Heart left ventricle (tissue), 13 donors: ENCODE measurements around the gene MAST1.

Experiments used
- POLR2A ChIP-seq, 2 donors: fragments of 450-650 bp; IDR thresholded peaks; one replicate each; pipeline ENCODE4 v1.6.1; 2017; ENCODE audit warnings: antibody characterized with exemption in 2 of 2, mild to moderate bottlenecking in 2 of 2, moderate library complexity in 2 of 2
- TF ChIP-seq, protein P1 (sequence below), 12 donors: fragments of 200-600 bp; sonication (generic) in 4 of 12; IDR thresholded peaks; one replicate each; pipeline versions ENCODE4 v1.5.0 to v1.8.0; 2018 to 2022; ENCODE audit warnings: antibody characterized with exemption in 12 of 12, mild to moderate bottlenecking in 5 of 12
- donor health status: ischemic (EF 13 %, LVEDD 7.1; RV severe dilation, severe dysfunction).
- donor health status: DM: no; HTN: yes; CAD: no.
- donor health status: DM: no; HTN: no; CAD: no.
- donor health status: ischemic (EF 25% LVEDD 6.9; RV normal size, moderate dysfunction).
- donor health status: ischemic (EF 25% LVEDD 5.7; RV mildly dilated, moderate dysfunction).
- donor health status: ischemic (EF 35%, LVEDD 5.7; RV mildly dilated, moderate dysfunction).
- donor health status: nonischemic (EF 11% LVEDD 7.7; RV severe dilation, severe dysfunction).
- donor health status: DM: yes; HTN: yes; CAD: no.
- donor health status: PGD.
- donor health status: ischemic (EF 29% LVEDD 5.4; RV normal size, mild dysfunction).
- donor health status: nonischemic (EF 23%, LVEDD 6.1; RV moderate dilation, normal function).

- no peak for TF ChIP-seq POLR2A (IDR thresholded peaks at IDR 0.05)
- TF ChIP-seq, protein P1, sequence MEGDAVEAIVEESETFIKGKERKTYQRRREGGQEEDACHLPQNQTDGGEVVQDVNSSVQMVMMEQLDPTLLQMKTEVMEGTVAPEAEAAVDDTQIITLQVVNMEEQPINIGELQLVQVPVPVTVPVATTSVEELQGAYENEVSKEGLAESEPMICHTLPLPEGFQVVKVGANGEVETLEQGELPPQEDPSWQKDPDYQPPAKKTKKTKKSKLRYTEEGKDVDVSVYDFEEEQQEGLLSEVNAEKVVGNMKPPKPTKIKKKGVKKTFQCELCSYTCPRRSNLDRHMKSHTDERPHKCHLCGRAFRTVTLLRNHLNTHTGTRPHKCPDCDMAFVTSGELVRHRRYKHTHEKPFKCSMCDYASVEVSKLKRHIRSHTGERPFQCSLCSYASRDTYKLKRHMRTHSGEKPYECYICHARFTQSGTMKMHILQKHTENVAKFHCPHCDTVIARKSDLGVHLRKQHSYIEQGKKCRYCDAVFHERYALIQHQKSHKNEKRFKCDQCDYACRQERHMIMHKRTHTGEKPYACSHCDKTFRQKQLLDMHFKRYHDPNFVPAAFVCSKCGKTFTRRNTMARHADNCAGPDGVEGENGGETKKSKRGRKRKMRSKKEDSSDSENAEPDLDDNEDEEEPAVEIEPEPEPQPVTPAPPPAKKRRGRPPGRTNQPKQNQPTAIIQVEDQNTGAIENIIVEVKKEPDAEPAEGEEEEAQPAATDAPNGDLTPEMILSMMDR (IDR thresholded peaks at IDR 0.05): no peak
Observed at GRCh38 chr19:12922959-12923358, 84.6 kb downstream of the MAST1 start.
